Naive thymus-derived CD8-positive, alpha-beta T cell (primary cell): ENCODE results near the gene FXYD3. TPM values are rescaled to one million over a fixed set of nuclear protein-coding genes. Genes with fewer than 3 reads are reported as not detected.
A peak's percentile ranks its signal among the peaks of the same experiment; 100 is the strongest.
"Not testable (repeated sequence)": the region's sequence is repeated elsewhere in the genome, so short reads cannot be mapped to it uniquely, and the experiment has no call there.

Experiments
- ATAC-seq, 2 donors: fragments of 150-1000 bp; cut with Tn5 transposase in 1 of 2; sonication (Bioruptor Pico), chemical (Tn5 transposase) in 1 of 2; 1 replicate in 1 of 2; 2 replicates in 1 of 2; pipeline ENCODE4 v1.10.0; 2021; ENCODE audit warnings: mild to moderate bottlenecking in 2 of 2, moderate library complexity in 2 of 2
- POLR2A ChIA-PET: fragments of 350-600 bp; sonication (Branson Sonifier 250); formaldehyde crosslinking; loops from one replicate; lab custom pipeline; 2021; ENCODE audit warnings: antibody characterized with exemption; lab: Charles Lee
- DNase-seq, 10 donors: peaks; one replicate each; pipeline versions ENCODE4 v3.0.0 to v3.0.0-alpha.2; 2020 to 2022
- H3K27ac Mint-ChIP-seq, 10 donors: one replicate each; pipeline ENCODE4 v1.8.0; 2020 to 2022; ENCODE audit warnings: mild to moderate bottlenecking in 10 of 10, mixed read lengths in 10 of 10, moderate library complexity in 4 of 10, inconsistent platforms in 1 of 10
- H3K27me3 Mint-ChIP-seq, 5 donors: one replicate each; pipeline ENCODE4 v1.8.0; 2021 to 2022; ENCODE audit warnings: mixed read lengths in 5 of 5
- H3K36me3 Mint-ChIP-seq, 3 donors: one replicate each; pipeline ENCODE4 v1.8.0; 2020 to 2022; ENCODE audit warnings: mixed read lengths in 3 of 3, mild to moderate bottlenecking in 2 of 3, inconsistent platforms in 1 of 3
- H3K4me1 Mint-ChIP-seq, 4 donors: one replicate each; pipeline ENCODE4 v1.8.0; 2021 to 2022; ENCODE audit warnings: mixed read lengths in 4 of 4
- H3K4me3 Mint-ChIP-seq, 10 donors: one replicate each; pipeline ENCODE4 v1.8.0; 2020 to 2022; ENCODE audit warnings: mild to moderate bottlenecking in 10 of 10, mixed read lengths in 10 of 10, moderate library complexity in 6 of 10, inconsistent platforms in 1 of 10
- H3K9me3 Mint-ChIP-seq, 9 donors: one replicate each; pipeline ENCODE4 v1.8.0; 2020 to 2022; ENCODE audit warnings: mixed read lengths in 9 of 9, mild to moderate bottlenecking in 3 of 9, inconsistent platforms in 1 of 9, moderate library complexity in 1 of 9
- polyA plus RNA-seq, 3 donors: library from polyadenylated mRNA; unstranded; fragments of 300-500 nt; fragmentation: Illumina TruSeq; gene quantifications; one replicate each; pipeline ENCODE4 v1.2.3, GENCODE V29; 2021
- total RNA-seq, 8 experiments: library from RNA in 2 of 8; stranded (reverse) in 2 of 8; gene quantifications; one replicate each; pipeline ENCODE4 v1.2.3 and lab custom pipeline; 2021 to 2026

FXYD3 gene
- total and polyA plus RNA-seq, 5 experiments from 2014 or later, result not detected

DNA sequence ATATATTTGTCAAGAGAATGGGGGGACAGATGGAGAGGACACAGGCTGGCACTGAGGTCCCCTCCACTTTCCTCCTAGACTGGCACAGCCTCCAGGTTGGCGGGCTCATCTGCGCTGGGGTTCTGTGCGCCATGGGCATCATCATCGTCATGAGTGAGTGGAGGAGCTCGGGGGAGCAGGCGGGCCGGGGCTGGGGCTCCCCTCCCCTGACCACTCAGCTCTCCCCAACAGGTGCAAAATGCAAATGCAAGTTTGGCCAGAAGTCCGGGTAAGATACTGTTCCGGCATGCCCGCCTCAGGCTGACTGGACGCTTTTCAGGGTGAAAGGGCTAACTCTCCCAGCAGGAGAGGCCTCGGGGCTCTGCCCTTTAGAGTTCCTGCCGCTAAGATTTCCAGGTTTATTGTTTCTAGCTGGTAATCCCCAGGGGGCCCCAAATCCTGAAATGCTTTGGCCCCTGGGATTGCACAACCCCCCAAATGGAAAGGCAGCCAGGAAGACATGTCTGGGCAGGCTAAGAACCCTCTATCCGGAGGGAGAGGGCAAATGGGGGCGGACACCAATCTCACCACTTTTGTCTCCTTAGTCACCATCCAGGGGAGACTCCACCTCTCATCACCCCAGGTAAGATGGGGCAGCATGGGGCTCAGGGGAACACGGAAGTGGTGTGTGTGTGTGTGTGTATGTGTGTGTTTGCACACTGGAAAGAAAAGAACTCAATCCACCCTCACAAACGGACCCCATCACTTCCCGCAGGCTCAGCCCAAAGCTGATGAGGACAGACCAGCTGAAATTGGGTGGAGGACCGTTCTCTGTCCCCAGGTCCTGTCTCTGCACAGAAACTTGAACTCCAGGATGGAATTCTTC, 7.3 kb downstream of the FXYD3 start:
- no peak overlapping the region for H3K27ac Mint-ChIP-seq
- peaks cover 0 to 2% (median 0%) of the 10 kb centered on the region in 5 donors for H3K27me3 Mint-ChIP-seq
- no peak for ATAC-seq
- POLR2A ChIA-PET, result interaction anchor here (1.4 kb wide), 1 partner anchor 19 kb away, joined by 6 read pairs; no protein-coding TSS in a partner anchor
- peaks cover 12 to 15% (median 14%) of the 10 kb centered on the region in 4 donors for H3K4me1 Mint-ChIP-seq
- no peak for DNase-seq
- no peaks in the 10 kb centered on the region for H3K36me3 Mint-ChIP-seq
- no peaks in the 10 kb centered on the region for H3K9me3 Mint-ChIP-seq
- H3K4me3 Mint-ChIP-seq, result peak overlapping the region in 1 of 10 donors; percentile 15

DNA sequence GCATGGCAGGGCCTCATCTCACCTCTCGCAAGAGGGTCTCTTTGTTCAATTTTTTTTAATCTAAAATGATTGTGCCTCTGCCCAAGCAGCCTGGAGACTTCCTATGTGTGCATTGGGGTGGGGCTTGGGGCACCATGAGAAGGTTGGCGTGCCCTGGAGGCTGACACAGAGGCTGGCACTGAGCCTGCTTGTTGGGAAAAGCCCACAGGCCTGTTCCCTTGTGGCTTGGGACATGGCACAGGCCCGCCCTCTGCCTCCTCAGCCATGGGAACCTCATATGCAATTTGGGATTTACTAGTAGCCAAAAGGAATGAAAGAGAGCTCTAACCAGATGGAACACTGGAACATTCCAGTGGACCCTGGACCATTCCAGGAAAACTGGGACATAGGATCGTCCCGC, 8.0 kb downstream of the FXYD3 start:
- Mint-ChIP-seq H3K27ac (peak overlapping the region in 5 of 10 donors; percentile 80 to 94 (median 87)), H3K27me3 (peaks cover 0 to 2% (median 0%) of the 10 kb centered on the region in 5 donors), H3K36me3 (no peaks in the 10 kb centered on the region), H3K4me1 (peaks cover 12 to 15% (median 14%) of the 10 kb centered on the region in 4 donors), H3K9me3 (no peaks in the 10 kb centered on the region), H3K4me3 (peak overlapping the region; percentile 79 to 95 (median 84))
- ATAC-seq, result no peak
- POLR2A ChIA-PET, result interaction anchor here (1.7 kb wide), 1 partner anchor 19 kb away, joined by 4 read pairs; no protein-coding TSS in a partner anchor
- no peak for DNase-seq

DNA sequence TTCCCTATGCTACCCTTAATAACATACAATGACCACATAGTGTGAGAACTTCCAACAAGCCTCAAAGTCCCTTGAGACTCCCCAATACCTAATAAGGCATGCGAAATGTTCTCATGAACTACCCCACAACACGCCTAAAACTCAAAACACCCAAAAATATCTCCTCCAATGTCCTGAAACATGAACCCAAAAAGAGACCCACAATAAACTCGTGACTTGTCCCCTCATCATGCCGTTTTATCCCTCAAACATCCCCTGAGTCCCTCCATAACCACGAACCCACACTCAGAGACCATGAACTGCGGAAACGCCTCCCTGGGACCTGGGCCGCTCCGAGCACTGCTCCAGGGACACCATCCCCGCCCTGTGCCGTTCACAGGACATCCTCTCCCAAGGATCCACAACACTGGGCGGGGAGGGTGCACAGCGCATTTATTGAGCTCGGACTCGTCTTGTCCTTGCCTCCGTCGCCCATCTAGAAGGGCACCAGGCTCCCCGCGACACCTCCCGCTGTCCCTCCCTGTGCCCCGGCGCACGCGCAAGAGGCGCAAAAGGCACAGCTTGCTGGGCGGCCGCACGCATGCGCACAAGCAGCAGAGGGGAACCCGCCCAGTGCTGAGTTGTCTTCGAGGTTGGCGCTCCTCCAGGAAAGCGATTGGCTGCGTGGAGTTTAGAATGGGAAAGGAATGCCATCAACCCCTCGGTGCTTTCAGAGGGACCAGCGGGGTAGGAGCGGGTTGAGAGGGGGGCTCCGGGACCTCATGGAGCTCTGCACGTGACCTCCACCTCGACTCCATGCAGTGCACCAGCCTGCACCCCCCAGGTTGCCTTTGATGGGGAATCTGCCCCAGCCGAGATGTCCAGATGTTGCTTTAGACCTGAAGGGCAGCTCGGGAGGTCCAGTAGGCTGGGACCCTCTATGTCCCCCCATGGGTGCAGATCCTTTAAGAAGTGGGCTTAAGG, 8.8 kb downstream of the FXYD3 start:
- DNase-seq, result peak; percentile 74 to 93 (median 85)
- peak; percentile 96 to 99 for ATAC-seq
- Mint-ChIP-seq H3K4me3 (peak overlapping the region; percentile 79 to 95 (median 84)), H3K9me3 (no peaks in the 10 kb centered on the region), H3K27ac (peak overlapping the region; percentile 69 to 94 (median 84)), H3K36me3 (no peaks in the 10 kb centered on the region), H3K27me3 (peaks cover 0 to 2% (median 0%) of the 10 kb centered on the region in 5 donors), H3K4me1 (peaks cover 12 to 15% (median 14%) of the 10 kb centered on the region in 4 donors)
- POLR2A ChIA-PET, result interaction anchor here (0.5 to 1.7 kb wide), 8 partner anchors 11 to 117 kb away, joined by 3 to 8 read pairs (median 4); partner anchors contain the start of gene LGI4

DNA sequence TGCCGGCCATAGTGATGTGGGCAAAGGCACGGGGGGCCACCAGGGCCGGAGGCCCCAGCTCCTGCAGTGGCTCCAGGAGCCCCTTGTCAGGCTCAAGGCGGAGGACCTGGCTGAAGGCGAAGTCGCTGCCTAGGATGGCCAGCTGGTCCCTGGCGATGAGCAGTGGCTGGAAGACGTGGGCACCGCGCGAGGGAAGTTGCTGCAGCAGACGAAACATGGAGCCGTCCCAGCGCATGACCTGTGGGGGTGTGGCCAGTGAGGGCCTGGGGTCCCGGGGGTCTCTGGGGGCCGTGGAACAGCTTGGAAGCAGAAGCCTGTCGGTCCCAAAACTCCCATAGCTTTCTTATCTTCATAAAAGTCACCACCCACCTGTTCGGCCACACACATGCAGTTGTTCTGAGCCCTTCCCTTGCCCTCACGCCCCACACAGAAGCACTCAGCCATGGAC, 9.7 kb downstream of the FXYD3 start:
- H3K4me3 Mint-ChIP-seq, result peak overlapping the region in 4 of 10 donors; percentile 1 to 45 (median 21)
- ATAC-seq, result no peak
- POLR2A ChIA-PET, result interaction anchor here (0.5 to 1.7 kb wide), 4 partner anchors 10 to 89 kb away, joined by 3 to 5 read pairs (median 4); partner anchors contain the start of gene LGI4

DNA sequence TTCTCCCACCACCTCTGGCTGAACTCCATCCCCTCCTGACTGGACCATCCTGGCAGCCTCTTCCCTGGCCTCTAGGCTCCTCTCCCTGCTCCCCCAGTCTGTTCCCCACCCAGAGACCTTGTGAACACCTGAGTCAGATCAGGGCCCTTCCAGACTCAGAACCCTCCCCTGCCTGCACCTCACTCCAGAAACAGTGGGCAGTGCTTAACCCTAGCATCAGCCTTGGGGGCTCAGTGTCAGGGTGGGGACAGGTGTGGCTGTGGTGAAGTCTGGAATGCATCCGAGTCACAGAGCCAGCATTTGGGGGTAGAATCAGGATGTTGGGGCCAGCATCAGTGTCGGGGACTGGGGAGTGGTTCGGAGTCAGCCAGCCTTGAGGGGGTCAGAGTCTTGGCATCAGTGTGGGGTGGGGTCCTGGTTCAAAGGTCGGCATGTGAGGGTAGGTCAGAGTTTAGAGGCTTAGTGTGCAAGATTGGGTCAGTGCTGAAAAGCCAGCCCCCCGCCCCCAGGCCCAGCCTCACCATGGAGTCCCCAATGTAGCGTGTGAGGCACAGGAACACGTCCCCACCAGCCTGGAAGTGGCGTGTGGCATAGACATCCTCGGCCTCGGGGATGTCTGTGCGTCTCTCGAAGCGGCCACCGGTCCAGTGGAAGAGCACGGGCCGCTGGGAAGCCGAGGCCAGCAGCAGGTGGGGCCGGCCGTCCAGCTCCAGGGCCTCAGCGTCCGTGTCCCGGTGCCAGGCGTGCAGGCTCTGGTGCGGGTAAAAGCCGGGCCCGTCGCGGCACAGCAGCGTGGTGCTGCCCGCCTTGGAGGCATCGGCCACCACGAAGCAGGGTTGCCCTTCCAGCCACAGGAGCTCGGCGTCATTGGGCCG, 10.4 kb downstream of the FXYD3 start:
- ATAC-seq (no peak), DNase-seq (peak in 1 of 10 donors; percentile 49)
- POLR2A ChIA-PET, result interaction anchor here (1.5 kb wide), 1 partner anchor 9 kb away, joined by 4 read pairs; no protein-coding TSS in a partner anchor
- Mint-ChIP-seq H3K9me3 (no peaks in the 10 kb centered on the region), H3K4me3 (peak overlapping the region in 5 of 10 donors; percentile 1 to 51 (median 33)), H3K27ac (peak overlapping the region in 1 of 10 donors; percentile 85), H3K4me1 (peaks cover 11 to 15% (median 14%) of the 10 kb centered on the region in 4 donors), H3K27me3 (peaks cover 0 to 2% (median 0%) of the 10 kb centered on the region in 5 donors), H3K36me3 (no peaks in the 10 kb centered on the region)

More for the DNA sequence above, 9.7 kb downstream of the FXYD3 start:
- H3K27me3 Mint-ChIP-seq, result peaks cover 0 to 2% (median 0%) of the 10 kb centered on the region in 5 donors
- H3K36me3 Mint-ChIP-seq, result no peaks in the 10 kb centered on the region
- H3K9me3 Mint-ChIP-seq, result no peaks in the 10 kb centered on the region
- no peak for DNase-seq
- peak overlapping the region in 1 of 10 donors; percentile 85 for H3K27ac Mint-ChIP-seq
- peaks cover 11 to 15% (median 14%) of the 10 kb centered on the region in 4 donors for H3K4me1 Mint-ChIP-seq

- H3K4me3 Mint-ChIP-seq, result no peak overlapping the region
- peaks cover 11 to 15% (median 14%) of the 10 kb centered on the region in 4 donors for H3K4me1 Mint-ChIP-seq
- POLR2A ChIA-PET, result interaction anchor here (1.5 kb wide), 1 partner anchor 9 kb away, joined by 4 read pairs; no protein-coding TSS in a partner anchor
- H3K36me3 Mint-ChIP-seq, result no peaks in the 10 kb centered on the region
- H3K9me3 Mint-ChIP-seq, result no peaks in the 10 kb centered on the region
- no peak for DNase-seq
- ATAC-seq, result no peak
- H3K27ac Mint-ChIP-seq, result no peak overlapping the region
- H3K27me3 Mint-ChIP-seq, result peaks cover 0 to 2% (median 0%) of the 10 kb centered on the region in 5 donors
Observed at GRCh38 chr19:35126624-35126959, 11.0 kb downstream of the FXYD3 start.

- no peaks in the 10 kb centered on the region for H3K27me3 Mint-ChIP-seq
- DNase-seq (no peak), ATAC-seq (no peak)
- peaks cover 11 to 15% (median 14%) of the 10 kb centered on the region in 4 donors for H3K4me1 Mint-ChIP-seq
- POLR2A ChIA-PET, result interaction anchor here (0.6 kb wide), 2 partner anchors 44 to 139 kb away, joined by 3 read pairs; no protein-coding TSS in a partner anchor
- H3K9me3 Mint-ChIP-seq, result peaks cover 0 to 8% (median 0%) of the 10 kb centered on the region in 9 donors
- no peak overlapping the region for H3K4me3 Mint-ChIP-seq
- H3K27ac Mint-ChIP-seq, result peak overlapping the region in 1 of 10 donors; percentile 29
- no peaks in the 10 kb centered on the region for H3K36me3 Mint-ChIP-seq
Observed at GRCh38 chr19:35127871-35128270, 12.2 kb downstream of the FXYD3 start.

GRCh38 chr19:35128398-35129057, 12.9 kb downstream of the FXYD3 start:
- Mint-ChIP-seq H3K27ac (no peak overlapping the region), H3K36me3 (no peaks in the 10 kb centered on the region), H3K4me3 (no peak overlapping the region), H3K4me1 (peaks cover 12 to 15% (median 14%) of the 10 kb centered on the region in 4 donors), H3K27me3 (no peaks in the 10 kb centered on the region), H3K9me3 (peaks cover 0 to 15% (median 0%) of the 10 kb centered on the region in 9 donors)
- POLR2A ChIA-PET, result interaction anchor here (0.6 kb wide), 1 partner anchor 43 kb away, joined by 3 read pairs; no protein-coding TSS in a partner anchor
- DNase-seq (no peak), ATAC-seq (no peak)

- H3K4me3 Mint-ChIP-seq, DNase-seq, H3K4me1 Mint-ChIP-seq, H3K36me3 Mint-ChIP-seq, ATAC-seq, POLR2A ChIA-PET, H3K27me3 Mint-ChIP-seq: not testable (repeated sequence)
- H3K9me3 Mint-ChIP-seq, result peaks cover 0 to 15% (median 0%) of the 10 kb centered on the region in 9 donors
- H3K27ac Mint-ChIP-seq, result peak overlapping the region in 2 of 10 donors; percentile 7 to 31
Observed at GRCh38 chr19:35129724-35130274, 14.2 kb downstream of the FXYD3 start.
